ENCODE results near the gene PRRT4. TPM values are rescaled to one million over a fixed set of nuclear protein-coding genes. Genes with fewer than 3 reads are reported as not detected.

Gene PRRT4
- total and polyA plus RNA-seq, 3 donors from 2014 or later: 0.16 to 1.1 (median 1.1) TPM

DNA sequence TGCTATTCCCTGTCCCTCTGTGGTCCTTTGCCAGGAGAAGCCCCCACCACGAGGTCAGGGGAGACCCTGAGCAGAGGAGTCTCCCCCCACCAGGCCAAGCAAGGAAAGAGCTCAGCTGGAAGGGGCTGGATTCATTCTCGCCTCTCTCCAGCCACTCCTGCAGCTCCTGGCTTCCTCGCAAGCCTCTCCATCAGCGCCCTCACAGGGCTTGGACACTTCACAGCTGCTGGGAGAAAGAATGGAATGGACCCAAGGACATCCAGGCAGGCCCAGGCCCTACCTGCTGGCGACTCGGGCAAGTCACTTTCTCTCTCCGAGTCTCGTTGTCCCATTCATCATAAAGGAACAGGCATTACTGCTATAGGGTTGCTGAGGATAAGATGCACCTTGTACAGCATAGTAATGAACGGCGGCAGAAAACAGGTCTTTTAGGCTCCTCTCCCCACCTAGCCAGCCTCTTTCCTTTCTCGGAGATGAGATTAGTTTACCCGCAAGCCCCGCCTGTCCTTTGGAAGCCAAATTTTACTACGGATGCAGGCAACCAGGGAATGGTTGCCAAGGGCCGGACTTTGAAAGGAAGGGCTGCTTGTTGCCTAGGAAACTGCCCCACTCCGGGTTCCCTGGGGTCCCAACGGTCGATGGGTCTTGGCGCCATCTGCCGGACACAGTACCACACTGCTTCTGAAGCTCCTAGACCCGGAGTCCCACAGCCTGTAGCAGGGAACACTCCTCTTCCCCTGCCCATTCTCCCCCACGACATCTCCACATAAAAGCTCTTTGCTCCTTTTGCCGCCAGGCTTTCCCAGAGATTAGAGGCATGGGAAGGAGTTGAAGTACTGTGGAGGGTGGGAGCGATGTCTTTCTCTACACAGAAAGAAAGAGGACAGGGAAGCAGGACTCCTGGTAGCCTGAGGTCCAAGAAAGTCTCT is 26.0 kb upstream of the PRRT4 start:
- Histone ChIP-seq H3K27ac (no peak overlapping the region), H3K36me3 (ENCODE audit: low read depth, missing control alignments) (no peaks in the 10 kb centered on the region), H3K9me3 (no peaks in the 10 kb centered on the region), H3K4me1 (peaks cover 3% of the 10 kb centered on the region), H3K27me3 (no peaks in the 10 kb centered on the region), H3K4me3 (no peak overlapping the region)
- TF ChIP-seq, protein P1, sequence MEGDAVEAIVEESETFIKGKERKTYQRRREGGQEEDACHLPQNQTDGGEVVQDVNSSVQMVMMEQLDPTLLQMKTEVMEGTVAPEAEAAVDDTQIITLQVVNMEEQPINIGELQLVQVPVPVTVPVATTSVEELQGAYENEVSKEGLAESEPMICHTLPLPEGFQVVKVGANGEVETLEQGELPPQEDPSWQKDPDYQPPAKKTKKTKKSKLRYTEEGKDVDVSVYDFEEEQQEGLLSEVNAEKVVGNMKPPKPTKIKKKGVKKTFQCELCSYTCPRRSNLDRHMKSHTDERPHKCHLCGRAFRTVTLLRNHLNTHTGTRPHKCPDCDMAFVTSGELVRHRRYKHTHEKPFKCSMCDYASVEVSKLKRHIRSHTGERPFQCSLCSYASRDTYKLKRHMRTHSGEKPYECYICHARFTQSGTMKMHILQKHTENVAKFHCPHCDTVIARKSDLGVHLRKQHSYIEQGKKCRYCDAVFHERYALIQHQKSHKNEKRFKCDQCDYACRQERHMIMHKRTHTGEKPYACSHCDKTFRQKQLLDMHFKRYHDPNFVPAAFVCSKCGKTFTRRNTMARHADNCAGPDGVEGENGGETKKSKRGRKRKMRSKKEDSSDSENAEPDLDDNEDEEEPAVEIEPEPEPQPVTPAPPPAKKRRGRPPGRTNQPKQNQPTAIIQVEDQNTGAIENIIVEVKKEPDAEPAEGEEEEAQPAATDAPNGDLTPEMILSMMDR (IDR thresholded peaks at IDR 0.05): peak; percentile 64 to 78 (median 70)
- TF ChIP-seq POLR2A (IDR thresholded peaks at IDR 0.05): no peak
- intact Hi-C loops (cut with DNase I; ENCODE audit: low total_unique reads): no loop called here
- peak; percentile 83 for DNase-seq
- WGBS, 2 donors: 31 to 43% methylated on average over 24 of the region's 24 CpGs

DNA sequence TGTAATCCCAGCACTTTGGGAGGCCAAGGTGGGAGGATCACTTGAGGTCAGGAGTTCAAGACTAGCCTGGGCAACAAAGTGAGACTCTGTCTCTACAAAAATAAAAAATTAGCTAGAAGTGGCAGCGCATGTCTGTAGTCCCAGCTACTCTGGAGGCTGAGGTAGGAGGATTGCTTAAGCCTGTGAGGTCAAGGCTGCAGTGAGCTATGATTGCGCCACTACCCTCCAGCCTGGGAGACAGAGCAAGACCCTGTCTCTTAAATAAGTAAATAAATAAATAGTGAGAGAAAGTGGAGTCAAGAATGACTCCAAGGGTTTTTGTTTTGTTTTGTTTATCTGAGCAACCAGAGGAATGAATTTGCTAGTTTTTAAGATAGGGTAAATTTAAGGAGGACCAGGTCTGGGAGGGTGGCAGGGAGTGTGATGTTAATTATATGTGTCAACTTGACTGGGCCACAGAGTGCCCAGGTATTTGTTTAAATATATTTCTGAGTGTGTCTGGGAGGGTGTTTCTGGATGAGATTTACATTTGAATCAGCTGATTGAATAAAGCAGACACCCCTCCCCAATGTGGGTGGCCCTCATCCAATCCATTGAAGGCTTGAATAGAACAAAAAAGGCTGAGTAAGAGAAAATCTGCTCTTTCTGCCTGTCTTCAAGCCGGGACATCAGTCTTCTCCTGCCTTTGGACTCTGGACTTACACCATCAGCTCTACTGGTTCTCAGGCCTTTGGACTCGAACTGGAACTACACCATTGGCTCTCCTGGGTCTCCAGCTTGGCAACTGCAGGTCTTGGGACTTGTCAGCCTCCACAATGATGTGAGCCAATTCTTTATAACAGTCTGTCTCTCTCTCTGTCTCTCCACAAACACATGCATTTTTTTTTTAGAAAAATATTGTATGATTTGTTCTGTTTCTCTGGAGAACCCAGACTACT is 24.8 kb upstream of the PRRT4 start:
- intact Hi-C loops (cut with DNase I; ENCODE audit: low total_unique reads): no loop called here
- DNase-seq: no peak
- 79 to 97% methylated on average over 4 of the region's 4 CpGs for WGBS, 2 donors
- no peak for TF ChIP-seq POLR2A (IDR thresholded peaks at IDR 0.05)
- TF ChIP-seq, protein P1 (IDR thresholded peaks at IDR 0.05): no peak
- H3K36me3 ChIP-seq (ENCODE audit: low read depth, missing control alignments): no peaks in the 10 kb centered on the region
- peaks cover 3% of the 10 kb centered on the region for H3K4me1 ChIP-seq
- H3K9me3 ChIP-seq: no peaks in the 10 kb centered on the region
- no peak overlapping the region for H3K4me3 ChIP-seq
- H3K27me3 ChIP-seq: no peaks in the 10 kb centered on the region
- no peak overlapping the region for H3K27ac ChIP-seq

DNA sequence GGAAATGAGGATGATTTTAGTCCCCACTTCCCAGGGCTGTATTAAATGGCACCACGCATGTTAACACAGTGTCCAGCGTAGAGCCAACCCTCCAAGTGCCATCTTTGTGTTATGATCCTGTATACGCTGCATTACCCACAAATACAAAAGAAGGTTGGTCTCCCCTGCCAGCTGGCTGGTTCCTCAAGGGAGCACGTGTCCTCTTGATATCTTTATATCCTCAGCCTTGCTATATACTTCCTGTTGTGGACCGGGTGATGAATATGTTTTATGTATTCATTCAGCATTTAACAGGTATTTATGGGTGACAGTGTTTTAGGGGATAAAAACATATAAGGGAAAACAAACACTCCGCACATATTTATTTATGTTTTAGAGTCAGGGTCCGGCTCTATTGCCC is 23.2 kb upstream of the PRRT4 start:
- DNase-seq: no peak
- Histone ChIP-seq H3K9me3 (no peaks in the 10 kb centered on the region), H3K4me3 (no peak overlapping the region), H3K4me1 (peaks cover 3% of the 10 kb centered on the region), H3K27ac (no peak overlapping the region), H3K36me3 (ENCODE audit: low read depth, missing control alignments) (no peaks in the 10 kb centered on the region), H3K27me3 (no peaks in the 10 kb centered on the region)
- intact Hi-C loops (cut with DNase I; ENCODE audit: low total_unique reads): no loop called here
- 72 to 75% methylated on average over 7 of the region's 7 CpGs for WGBS, 2 donors
- TF ChIP-seq, protein P1 (IDR thresholded peaks at IDR 0.05): no peak
- no peak for TF ChIP-seq POLR2A (IDR thresholded peaks at IDR 0.05)

DNA sequence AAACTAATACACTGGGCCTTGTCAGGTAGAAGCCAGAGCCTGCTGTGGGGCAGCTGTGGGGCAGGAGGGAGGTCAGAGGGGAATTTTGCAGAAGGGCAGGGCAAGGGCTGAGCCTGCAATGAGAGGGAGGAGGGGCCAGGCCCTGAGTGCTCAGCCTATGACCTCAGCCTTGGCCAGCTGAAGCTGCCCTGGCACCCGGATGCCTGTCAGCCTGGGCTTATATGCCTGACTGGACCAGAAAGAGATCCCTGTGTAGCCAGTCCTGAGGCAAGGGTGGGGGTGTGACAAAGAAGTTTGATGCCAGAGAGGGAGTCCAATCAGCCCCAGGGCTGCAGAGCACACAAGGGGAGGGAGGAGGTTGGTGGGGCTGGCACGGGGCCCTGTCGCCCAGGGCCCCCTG is 22.3 kb upstream of the PRRT4 start:
- no peaks in the 10 kb centered on the region for H3K36me3 ChIP-seq (ENCODE audit: low read depth, missing control alignments)
- TF ChIP-seq, protein P1 (IDR thresholded peaks at IDR 0.05): no peak
- no peak for TF ChIP-seq POLR2A (IDR thresholded peaks at IDR 0.05)
- DNase-seq: no peak
- no peaks in the 10 kb centered on the region for H3K27me3 ChIP-seq
- no peaks in the 10 kb centered on the region for H3K9me3 ChIP-seq
- peaks cover 3% of the 10 kb centered on the region for H3K4me1 ChIP-seq
- 71 to 75% methylated on average over 3 of the region's 3 CpGs for WGBS, 2 donors
- H3K4me3 ChIP-seq: no peak overlapping the region
- H3K27ac ChIP-seq: no peak overlapping the region
- intact Hi-C loops (cut with DNase I; ENCODE audit: low total_unique reads): no loop called here

All from testis (tissue), 3 donors.